Right lung (tissue), 5 donors: ENCODE data around the gene AGO4. TPM values are rescaled to one million over a fixed set of nuclear protein-coding genes. Genes with fewer than 3 reads are reported as not detected.
"Not testable (repeated sequence)": the region's sequence is repeated elsewhere in the genome, so short reads cannot be mapped to it uniquely, and the experiment has no call there.

Source experiments
- DNase-seq, 2 donors: peaks; one replicate each; pipeline ENCODE4 v3.0.0-alpha.2; 2013
- polyA plus RNA-seq, 5 donors: library from polyadenylated mRNA; unstranded; fragments of 120-200 nt; gene quantifications; one replicate each; pipeline versions ENCODE4 v1.2.1 to v1.2.3, GENCODE V29; 2013; ENCODE audit warnings: inconsistent platforms in 1 of 5, low replicate concordance in 1 of 5; ENCODE audit not compliant: insufficient read length in 5 of 5, insufficient read depth in 1 of 5

AGO4 gene
- polyA plus RNA-seq, 5 donors, result 21.6 to 37.4 (median 30.9) TPM

DNA sequence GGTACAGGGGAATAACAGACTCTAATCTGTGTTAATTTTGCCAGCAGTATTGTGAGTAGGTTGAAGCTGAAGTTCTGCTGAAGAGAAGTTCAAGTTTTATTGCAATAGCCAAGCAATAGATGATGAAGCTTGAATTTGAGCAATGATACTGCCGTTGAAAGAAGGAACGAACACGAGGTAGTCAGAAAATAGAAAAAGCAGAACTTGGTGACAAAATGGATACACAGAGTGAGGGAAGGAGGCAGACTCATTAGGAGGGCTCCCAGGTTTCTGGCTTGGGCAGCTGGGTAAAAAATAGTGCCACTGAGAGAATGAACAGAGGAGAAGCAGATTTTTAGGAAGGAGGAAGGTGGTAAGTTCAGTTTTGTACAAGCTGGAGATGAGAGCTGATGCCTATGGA, 52.9 kb downstream of the AGO4 start:
- DNase-seq, result no peak

- DNase-seq, result no peak
Measured at GRCh38 chr1:35863136-35863535, 55.3 kb downstream of the AGO4 start.

- DNase-seq, result no peak
Measured at GRCh38 chr1:35863881-35864625, 56.2 kb downstream of the AGO4 start.

GRCh38 chr1:35864813-35865212, 57.0 kb downstream of the AGO4 start:
- DNase-seq, result no peak

GRCh38 chr1:35866991-35867390, 59.2 kb downstream of the AGO4 start:
- no peak for DNase-seq

DNA sequence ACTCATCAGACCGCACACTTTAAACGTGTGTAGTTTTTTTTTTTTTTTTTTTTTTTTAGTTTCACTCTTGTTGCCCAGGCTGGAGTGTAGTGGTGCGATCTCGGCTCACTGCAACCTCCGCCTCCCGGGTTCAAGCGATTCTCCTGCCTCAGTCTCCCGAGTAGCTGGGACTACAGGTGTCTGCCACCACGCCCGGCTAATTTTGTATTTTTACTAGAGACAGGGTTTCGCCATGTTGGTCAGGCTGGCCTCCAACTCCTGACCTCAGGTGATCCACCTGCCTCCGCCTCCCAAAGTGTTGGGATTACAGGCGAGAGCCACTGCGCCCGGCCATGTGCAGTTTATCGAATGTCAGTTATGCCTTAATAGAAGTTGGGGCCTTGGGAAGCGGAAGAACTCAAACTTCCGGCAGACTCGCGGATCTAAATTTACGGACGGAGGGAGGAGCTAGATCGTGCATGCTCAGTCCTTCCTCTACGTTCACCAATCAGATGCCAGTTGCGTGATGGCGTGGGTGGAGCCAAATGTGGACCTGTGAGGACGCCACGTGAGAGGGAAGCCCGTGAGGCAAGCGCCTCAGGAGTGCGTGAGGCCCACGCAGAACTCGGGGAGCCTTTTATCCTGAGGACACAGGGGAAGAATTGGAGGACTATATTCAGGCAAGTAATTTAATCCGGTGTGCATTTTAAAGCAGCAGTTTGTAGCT, 61.6 kb downstream of the AGO4 start:
- not testable (repeated sequence) for DNase-seq

DNA sequence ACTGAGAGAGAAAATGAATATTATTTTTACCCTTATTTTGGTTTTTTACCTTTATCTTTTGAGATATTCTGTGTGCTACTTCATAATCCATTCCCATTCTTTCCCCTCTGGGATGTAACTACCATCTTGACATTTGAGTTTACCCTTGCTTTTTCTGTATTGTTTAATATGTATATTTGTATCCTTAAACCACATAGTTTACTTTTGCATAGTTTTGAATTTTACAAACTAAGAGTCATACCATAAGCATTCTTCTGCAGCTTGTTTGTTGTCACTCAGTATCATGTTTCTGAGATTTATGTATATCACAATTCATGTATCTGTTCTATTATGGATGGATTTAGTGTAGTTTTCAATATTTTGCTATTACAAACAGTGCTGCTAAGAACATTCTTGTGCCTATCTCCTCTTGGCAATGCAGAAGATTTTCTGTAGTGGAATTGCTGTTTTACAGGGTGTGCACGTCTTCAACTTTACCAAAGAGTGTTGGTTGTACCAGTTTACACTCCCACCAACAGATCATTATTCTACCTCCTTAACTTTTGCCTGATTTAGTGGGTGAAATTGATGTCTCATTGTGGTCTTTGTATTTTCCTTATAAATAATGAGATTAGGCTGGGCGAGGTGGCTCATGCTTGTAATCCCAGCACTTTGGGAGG, 63.0 kb downstream of the AGO4 start:
- no peak for DNase-seq

DNA sequence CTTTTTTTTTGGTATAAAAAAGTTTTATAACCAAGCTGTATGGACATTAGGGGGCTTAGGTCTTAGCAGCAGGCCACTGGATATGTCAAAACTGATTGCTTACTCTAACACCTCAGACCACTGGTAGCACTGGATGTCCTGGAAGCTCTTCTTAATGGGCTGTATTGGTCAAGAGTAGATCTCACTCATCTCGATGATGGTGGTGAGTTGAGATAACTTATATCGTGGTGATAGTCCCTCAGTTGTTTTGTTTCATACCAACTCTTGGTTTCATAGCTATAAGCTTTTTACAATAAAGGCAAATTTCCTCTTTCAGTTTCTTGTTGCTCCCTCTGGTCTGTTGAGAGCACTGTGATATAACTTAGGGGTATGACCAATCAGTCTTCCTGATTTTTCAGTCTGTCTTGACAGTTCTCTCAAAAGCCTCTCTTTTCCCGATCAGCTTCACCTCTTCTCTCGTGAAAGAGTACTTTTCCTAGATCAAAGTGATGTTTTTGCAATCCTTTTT, 65.5 kb downstream of the AGO4 start:
- DNase-seq, result no peak

DNA sequence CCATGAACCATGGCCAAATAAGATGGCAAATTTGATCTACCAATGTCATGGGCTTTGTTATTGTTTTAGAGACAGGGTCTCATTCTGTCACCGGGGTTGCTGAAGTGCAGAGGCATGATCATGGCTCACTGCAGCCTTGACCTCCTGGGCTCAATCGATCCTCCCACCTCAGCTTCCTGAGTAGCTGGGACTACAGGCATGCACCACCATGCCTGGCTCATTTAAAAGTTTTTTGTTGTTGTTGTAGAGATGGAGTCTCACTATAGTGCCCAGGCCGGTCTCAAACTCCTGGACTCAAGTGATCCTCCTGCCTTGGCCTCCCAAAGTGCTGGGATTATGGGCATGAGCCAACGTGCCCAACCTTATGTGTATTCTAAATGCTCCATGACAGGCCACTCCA, 66.3 kb downstream of the AGO4 start:
- not testable (repeated sequence) for DNase-seq

DNA sequence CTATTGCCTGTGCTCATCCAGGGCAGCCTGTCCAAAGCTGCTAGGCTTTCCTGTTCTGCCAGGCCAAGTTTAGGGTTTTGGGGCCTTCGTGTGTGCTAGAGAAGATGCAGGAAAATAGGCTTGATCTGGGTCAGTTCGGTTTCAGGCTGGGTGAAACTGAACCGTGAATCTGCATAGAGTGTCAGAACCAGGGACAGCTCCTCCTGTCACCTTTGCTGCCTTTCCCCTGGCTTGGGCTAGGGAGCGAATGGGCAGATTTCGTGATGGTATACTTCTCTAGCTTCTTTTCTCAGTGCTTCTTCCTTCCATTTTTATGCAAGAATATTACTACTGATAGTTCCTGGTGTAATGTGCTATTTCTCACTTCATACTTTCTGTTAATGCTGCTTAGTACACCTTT, 69.2 kb downstream of the AGO4 start:
- DNase-seq, result no peak

GRCh38 chr1:35881850-35882273, 74.0 kb downstream of the AGO4 start:
- no peak for DNase-seq

DNA sequence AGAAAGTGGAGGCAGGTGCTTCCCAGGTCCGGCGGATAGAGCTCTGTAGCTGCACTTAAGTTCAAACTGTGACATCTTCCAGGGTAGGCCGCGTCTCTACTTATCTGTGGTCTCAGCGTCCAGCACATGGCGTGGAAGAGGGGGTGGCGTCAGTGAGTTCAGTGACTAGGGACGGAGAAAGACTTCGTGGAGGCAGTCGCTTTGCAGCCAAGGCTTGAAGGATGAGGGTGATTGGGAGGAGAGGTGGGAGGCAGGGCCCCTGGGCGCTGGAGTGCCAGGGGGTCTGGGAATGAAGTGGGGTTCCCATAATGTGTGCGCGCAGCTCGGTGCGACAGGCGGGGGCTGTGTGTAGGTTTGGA, 74.7 kb downstream of the AGO4 start:
- no peak for DNase-seq

- DNase-seq, result peak; percentile 92 to 93
Measured at GRCh38 chr1:35882945-35883634, 75.3 kb downstream of the AGO4 start, which contains the start of gene AGO1. TSS of gene AGO1 (plus strand) at chr1:35883209. CDS start at chr1:35883422, 213 bp downstream.

DNA sequence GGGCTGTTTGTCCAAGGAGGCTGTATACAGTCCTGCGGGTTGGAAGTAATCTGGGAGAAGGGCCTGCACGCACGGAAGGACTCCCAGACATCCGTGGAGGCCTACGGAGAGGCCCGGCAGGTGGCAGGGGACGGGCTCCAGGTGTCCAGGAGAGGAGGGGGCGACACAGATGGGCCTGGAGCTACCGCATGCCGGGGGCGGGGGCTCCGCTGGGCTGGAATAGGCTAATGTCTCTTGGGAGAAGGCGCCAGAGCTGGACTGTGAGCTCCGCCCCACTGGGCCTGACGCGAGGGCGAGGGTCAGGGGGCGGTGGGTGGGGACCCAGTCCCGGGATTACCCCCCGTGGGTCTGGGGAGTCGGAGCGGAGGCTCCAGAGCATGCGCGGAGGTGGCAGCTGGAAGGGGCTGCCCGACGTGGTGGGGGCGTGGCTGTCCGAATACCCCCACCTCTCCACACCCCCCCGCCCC, 75.9 kb downstream of the AGO4 start:
- peak; percentile 48 to 55 for DNase-seq

DNA sequence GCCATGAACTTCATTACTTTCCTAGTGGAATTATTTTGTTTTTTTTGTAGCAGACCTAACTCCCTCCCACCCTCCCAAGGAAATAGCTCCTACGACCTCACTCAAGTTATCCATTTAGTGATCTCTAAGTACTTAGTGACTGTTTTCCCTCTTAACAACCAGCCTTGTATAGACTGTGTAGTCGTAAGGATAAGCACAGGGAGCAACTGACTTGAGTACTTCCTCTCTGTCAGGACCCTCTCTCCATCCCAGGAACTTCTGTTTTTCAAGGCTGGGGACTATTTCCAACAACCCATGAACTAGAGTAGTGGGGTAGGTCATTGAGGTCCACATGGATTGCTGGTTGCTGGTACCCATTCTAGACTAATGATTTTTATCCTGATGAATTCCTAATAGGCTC, 77.1 kb downstream of the AGO4 start:
- DNase-seq, result no peak

- DNase-seq, result no peak
Measured at GRCh38 chr1:35885961-35886558, 78.2 kb downstream of the AGO4 start.

DNA sequence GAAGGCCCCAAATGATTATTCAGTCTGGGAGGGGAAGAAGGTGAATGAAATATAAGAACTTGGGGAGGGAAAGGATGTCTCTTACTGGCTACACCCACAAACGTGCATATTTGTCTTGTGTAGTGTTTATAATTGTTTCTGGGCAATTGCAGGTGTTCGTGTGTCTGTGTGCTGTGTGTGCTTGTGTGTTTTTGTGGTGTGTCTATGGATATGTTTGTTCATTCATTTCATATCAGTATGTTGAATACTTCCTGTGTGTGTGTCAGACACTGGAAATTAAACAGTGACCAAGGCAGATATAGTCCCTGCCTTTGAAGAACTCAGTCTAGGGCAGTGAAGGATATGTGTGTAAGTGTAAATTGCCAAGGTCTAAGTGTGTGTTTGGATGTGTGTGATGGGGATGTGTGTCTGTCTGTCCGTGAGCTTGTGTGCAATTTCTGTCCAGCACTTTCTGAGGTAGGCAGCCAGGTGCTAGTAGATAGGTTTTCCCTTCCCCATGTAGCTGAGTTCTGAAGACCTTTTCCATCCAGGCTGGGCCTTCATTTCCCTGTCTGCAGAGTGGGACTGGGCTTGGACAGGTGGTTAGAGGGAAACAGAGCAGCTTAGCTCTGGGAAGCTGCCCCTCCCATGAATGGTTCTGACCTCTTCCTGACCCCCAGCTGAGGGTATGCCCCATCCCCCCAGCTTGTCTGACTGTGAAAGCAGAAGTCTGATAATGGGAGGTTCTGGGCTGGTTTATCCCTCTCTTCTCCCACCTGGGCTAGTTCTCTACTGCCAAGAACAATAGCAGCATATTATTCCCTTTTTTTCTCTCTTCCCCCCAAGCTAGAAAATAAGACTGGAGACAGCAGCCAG, 79.0 kb downstream of the AGO4 start:
- DNase-seq, result no peak

GRCh38 chr1:35887508-35887907, 79.7 kb downstream of the AGO4 start:
- no peak for DNase-seq

DNA sequence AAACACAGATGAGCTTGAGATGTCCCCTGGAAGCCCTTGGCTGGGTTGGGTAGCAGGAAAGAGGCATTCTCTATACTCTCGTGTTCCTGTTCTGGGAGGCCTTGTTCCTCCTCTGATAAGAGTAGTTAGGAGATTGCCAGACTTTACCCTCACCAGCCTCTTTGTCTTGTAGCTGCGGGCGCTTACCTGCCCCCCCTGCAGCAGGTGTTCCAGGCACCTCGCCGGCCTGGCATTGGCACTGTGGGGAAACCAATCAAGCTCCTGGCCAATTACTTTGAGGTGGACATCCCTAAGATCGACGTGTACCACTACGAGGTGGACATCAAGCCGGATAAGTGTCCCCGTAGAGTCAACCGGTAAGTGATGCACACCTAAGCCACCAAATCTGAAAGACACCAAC, 80.4 kb downstream of the AGO4 start:
- no peak for DNase-seq

GRCh38 chr1:35888981-35889380, 81.2 kb downstream of the AGO4 start:
- DNase-seq, result not testable (repeated sequence)
